ENCODE results near the gene TRIO.

DNA sequence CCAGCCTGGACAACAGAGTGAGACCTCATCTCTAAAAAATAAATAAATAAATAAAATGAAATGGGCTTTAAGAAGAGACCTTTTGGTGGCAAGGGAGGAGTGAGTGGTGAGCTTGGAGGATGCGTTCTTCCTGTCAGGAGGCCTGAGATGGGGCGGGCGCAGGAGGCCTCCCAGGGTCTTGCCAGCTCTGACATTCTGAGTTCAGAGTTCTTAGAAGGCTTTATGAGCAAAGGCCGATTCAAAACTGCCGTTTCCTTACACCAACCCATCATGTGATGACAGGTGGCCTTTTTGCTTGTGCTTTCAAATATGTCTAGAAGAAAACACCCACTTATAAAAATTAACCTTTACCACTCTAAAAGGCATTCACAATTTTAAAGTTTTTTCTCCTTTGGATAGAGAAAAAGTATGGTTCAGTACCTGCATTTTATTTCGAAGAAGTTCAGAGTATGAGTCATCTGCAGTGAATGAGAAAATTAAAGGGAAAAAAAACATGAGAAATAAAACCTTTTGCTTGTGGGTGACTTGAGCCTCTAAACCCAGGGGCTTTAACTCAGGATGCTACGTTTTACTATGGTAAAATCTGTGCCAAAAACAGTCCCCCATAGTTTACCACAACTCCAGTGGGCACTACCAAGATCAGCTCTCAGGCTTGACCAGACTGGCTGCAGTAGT is 281.0 kb downstream of the TRIO start:
- TF ChIP-seq ZNF274 (IDR thresholded peaks at IDR 0.05; ENCODE audit: low read depth, low read length) (no peak), YY1 (IDR thresholded peaks at IDR 0.05; ENCODE audit: insufficient read depth, insufficient read length) (no peak), SUZ12 (IDR thresholded peaks at IDR 0.05; ENCODE audit: extremely low read depth, insufficient read depth, insufficient read length) (no peak)
